Prostate gland (tissue), 2 donors: Measurements from ENCODE around the gene ZNF593OS.

Experiments
- POLR2A ChIP-seq: fragments of 450-650 bp; IDR thresholded peaks from one replicate; pipeline ENCODE4 v1.6.1; 2016; ENCODE audit warnings: antibody characterized with exemption, mild to moderate bottlenecking
- TF ChIP-seq, protein P1 (sequence below), 4 experiments: fragments of 200-600 bp in 2 of 4; fragments of 450-650 bp in 2 of 4; sonication (generic) in 2 of 4; IDR thresholded peaks; 1 replicate in 3 of 4; 2 replicates in 1 of 4; pipeline ENCODE4 v1.5.1; 2016 to 2019; ENCODE audit warnings: antibody characterized with exemption in 4 of 4, mild to moderate bottlenecking in 2 of 4, moderate library complexity in 2 of 4

DNA sequence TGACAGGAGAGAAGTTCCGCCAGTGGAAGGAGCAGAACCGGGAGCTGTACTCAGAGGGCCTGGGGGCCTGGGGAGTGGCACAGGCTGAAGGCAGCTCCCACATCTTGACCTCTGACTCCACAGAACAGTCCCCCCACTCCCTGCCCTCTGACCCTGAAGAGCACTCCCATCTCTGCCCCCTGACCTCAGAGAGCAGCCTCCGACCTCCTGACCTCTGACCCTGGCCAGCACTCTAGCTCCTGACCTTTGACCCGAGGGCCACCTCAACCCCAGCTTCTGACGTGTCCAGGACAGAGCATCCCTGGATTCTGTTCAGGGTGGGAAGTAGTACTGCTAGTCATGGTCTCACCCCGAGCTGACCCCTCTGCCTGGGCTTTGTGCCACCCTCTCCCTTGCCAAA lies 17.7 kb upstream of the ZNF593OS start:
- TF ChIP-seq, protein P1, sequence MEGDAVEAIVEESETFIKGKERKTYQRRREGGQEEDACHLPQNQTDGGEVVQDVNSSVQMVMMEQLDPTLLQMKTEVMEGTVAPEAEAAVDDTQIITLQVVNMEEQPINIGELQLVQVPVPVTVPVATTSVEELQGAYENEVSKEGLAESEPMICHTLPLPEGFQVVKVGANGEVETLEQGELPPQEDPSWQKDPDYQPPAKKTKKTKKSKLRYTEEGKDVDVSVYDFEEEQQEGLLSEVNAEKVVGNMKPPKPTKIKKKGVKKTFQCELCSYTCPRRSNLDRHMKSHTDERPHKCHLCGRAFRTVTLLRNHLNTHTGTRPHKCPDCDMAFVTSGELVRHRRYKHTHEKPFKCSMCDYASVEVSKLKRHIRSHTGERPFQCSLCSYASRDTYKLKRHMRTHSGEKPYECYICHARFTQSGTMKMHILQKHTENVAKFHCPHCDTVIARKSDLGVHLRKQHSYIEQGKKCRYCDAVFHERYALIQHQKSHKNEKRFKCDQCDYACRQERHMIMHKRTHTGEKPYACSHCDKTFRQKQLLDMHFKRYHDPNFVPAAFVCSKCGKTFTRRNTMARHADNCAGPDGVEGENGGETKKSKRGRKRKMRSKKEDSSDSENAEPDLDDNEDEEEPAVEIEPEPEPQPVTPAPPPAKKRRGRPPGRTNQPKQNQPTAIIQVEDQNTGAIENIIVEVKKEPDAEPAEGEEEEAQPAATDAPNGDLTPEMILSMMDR (IDR thresholded peaks at IDR 0.05) = no peak
- no peak for TF ChIP-seq POLR2A
